ENCODE measurements around the gene ITPRID1. TPM values are rescaled to one million over a fixed set of nuclear protein-coding genes. Genes with fewer than 3 reads are reported as not detected.

ITPRID1 gene
- total RNA-seq, 1 experiment from 2014 or later = not detected

- no peaks in the 10 kb centered on the region for H3K27me3 ChIP-seq (ENCODE audit: insufficient read depth, low read length)
- ATAC-seq (no peak), DNase-seq (ENCODE audit: low read depth, low spot score) (no peak)
- ChIA-PET RAD21 (ENCODE audit: low non-redundant PET in 1 of 2, low total read pairs in 2 of 2, uncharacterized antibody in 2 of 2, unreplicated experiment in 2 of 2) (no interaction called here), CTCF (no interaction called here), POLR2A (no interaction called here)
- H3K4me2 ChIP-seq (ENCODE audit: low read length) = no peak overlapping the region
- H3K27ac ChIP-seq (ENCODE audit: low read depth, low read length) = no peak overlapping the region
- no peak overlapping the region for H3K9ac ChIP-seq (ENCODE audit: low read length)
- no peak overlapping the region for H2AFZ ChIP-seq (ENCODE audit: low read depth, low read length, poor library complexity, severe bottlenecking)
- H4K20me1 ChIP-seq (ENCODE audit: insufficient read depth) = no peaks in the 10 kb centered on the region; the same call in 1 of the 2 replicates
- no peaks in the 10 kb centered on the region for H3K9me3 ChIP-seq (ENCODE audit: control insufficient read depth in 1 of 2, insufficient read depth in 1 of 2, low read depth in 1 of 2, low read length in 2 of 2)
- TF ChIP-seq SIN3A (IDR thresholded peaks at IDR 0.05; ENCODE audit: low read depth) (no peak), CBX3 (IDR thresholded peaks at IDR 0.05; ENCODE audit: low read depth) (no peak), RAD21 (IDR thresholded peaks at IDR 0.05; ENCODE audit: low read depth) (no peak), SP1 (IDR thresholded peaks at IDR 0.05; ENCODE audit: low read depth) (no peak)
- TF ChIP-seq, protein P1, sequence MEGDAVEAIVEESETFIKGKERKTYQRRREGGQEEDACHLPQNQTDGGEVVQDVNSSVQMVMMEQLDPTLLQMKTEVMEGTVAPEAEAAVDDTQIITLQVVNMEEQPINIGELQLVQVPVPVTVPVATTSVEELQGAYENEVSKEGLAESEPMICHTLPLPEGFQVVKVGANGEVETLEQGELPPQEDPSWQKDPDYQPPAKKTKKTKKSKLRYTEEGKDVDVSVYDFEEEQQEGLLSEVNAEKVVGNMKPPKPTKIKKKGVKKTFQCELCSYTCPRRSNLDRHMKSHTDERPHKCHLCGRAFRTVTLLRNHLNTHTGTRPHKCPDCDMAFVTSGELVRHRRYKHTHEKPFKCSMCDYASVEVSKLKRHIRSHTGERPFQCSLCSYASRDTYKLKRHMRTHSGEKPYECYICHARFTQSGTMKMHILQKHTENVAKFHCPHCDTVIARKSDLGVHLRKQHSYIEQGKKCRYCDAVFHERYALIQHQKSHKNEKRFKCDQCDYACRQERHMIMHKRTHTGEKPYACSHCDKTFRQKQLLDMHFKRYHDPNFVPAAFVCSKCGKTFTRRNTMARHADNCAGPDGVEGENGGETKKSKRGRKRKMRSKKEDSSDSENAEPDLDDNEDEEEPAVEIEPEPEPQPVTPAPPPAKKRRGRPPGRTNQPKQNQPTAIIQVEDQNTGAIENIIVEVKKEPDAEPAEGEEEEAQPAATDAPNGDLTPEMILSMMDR (IDR thresholded peaks at IDR 0.05 in 2 of 3, conservative IDR thresholded peaks at IDR 0.05 in 1 of 3; ENCODE audit: borderline replicate concordance in 1 of 3, insufficient read depth in 1 of 3, low read depth in 2 of 3, low read length in 2 of 3) = no peak
- no peaks in the 10 kb centered on the region for H3K4me1 ChIP-seq (ENCODE audit: control insufficient read depth in 1 of 2, insufficient read depth in 2 of 2, low read length in 2 of 2)
- no peak overlapping the region for H3K4me3 ChIP-seq (replicated peaks in 1 of 2; ENCODE audit: low read depth in 1 of 2, low read length in 2 of 2)
- intact Hi-C loops (cut with micrococcal nuclease) = no loop called here
- H3K79me2 ChIP-seq (ENCODE audit: insufficient read depth, low read length) = no peaks in the 10 kb centered on the region
- no TSS peak for BruUV-seq (replicated peaks)
- H3K36me3 ChIP-seq (ENCODE audit: control insufficient read depth in 1 of 2, insufficient read depth in 2 of 2, low read length in 2 of 2) = no peaks in the 10 kb centered on the region
- H3K9me2 ChIP-seq (ENCODE audit: insufficient read depth) = no peaks in the 10 kb centered on the region
Observed at GRCh38 chr7:31595390-31595789, 81.5 kb downstream of the ITPRID1 start.

GRCh38 chr7:31602041-31602625, 88.2 kb downstream of the ITPRID1 start:
- ATAC-seq = no peak
- RAD21 ChIA-PET (ENCODE audit: low non-redundant PET in 1 of 2, low total read pairs in 2 of 2, uncharacterized antibody in 2 of 2, unreplicated experiment in 2 of 2) = no interaction called here
- H3K9me2 ChIP-seq (ENCODE audit: insufficient read depth) = no peaks in the 10 kb centered on the region
- no peaks in the 10 kb centered on the region for H3K9me3 ChIP-seq (ENCODE audit: control insufficient read depth in 1 of 2, insufficient read depth in 1 of 2, low read depth in 1 of 2, low read length in 2 of 2)
- no peak overlapping the region for H2AFZ ChIP-seq (ENCODE audit: low read depth, low read length, poor library complexity, severe bottlenecking)
- TF ChIP-seq, protein P2, sequence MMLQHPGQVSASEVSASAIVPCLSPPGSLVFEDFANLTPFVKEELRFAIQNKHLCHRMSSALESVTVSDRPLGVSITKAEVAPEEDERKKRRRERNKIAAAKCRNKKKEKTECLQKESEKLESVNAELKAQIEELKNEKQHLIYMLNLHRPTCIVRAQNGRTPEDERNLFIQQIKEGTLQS (IDR thresholded peaks at IDR 0.05) = no peak
- TF ChIP-seq POLR2AphosphoS5 (IDR thresholded peaks at IDR 0.05; ENCODE audit: low read depth, low read length) (no peak), EGR1 (IDR thresholded peaks at IDR 0.05; ENCODE audit: low read depth) (no peak), EZH2phosphoT487 (IDR thresholded peaks at IDR 0.05; ENCODE audit: borderline replicate concordance) (no peak), EZH2 (IDR thresholded peaks at IDR 0.05) (no peak), SIN3A (IDR thresholded peaks at IDR 0.05; ENCODE audit: low read depth) (no peak), JUND (IDR thresholded peaks at IDR 0.05) (no peak), YY1 (IDR thresholded peaks at IDR 0.05; ENCODE audit: extremely low read depth, insufficient replicate concordance, low read depth, low read length) (no peak), RAD21 (IDR thresholded peaks at IDR 0.05; ENCODE audit: low read depth) (no peak), POLR2A (IDR thresholded peaks at IDR 0.05; ENCODE audit: borderline replicate concordance, extremely low read depth, insufficient read depth, insufficient read length) (no peak)
- no peak overlapping the region for H3K4me2 ChIP-seq (ENCODE audit: low read length)
- no peak overlapping the region for H3K9ac ChIP-seq (ENCODE audit: low read length)
- H3K36me3 ChIP-seq (ENCODE audit: control insufficient read depth in 1 of 2, insufficient read depth in 2 of 2, low read length in 2 of 2) = no peaks in the 10 kb centered on the region
- no peaks in the 10 kb centered on the region for H3K4me1 ChIP-seq (ENCODE audit: control insufficient read depth in 1 of 2, insufficient read depth in 2 of 2, low read length in 2 of 2)
- intact Hi-C loops (cut with micrococcal nuclease) = no loop called here
- H3K27ac ChIP-seq (ENCODE audit: low read depth, low read length) = no peak overlapping the region
- H3K4me3 ChIP-seq (replicated peaks in 1 of 2; ENCODE audit: low read depth in 1 of 2, low read length in 2 of 2) = no peak overlapping the region
- no TSS peak for BruUV-seq (replicated peaks)
- peaks cover 12% of the 10 kb centered on the region for H3K27me3 ChIP-seq (ENCODE audit: insufficient read depth, low read length)
- H4K20me1 ChIP-seq (ENCODE audit: insufficient read depth) = no peaks in the 10 kb centered on the region
- POLR2A ChIA-PET = no interaction called here
- H3K79me2 ChIP-seq (ENCODE audit: insufficient read depth, low read length) = no peaks in the 10 kb centered on the region
- DNase-seq (ENCODE audit: low read depth, low spot score) = no peak
- CTCF ChIA-PET = no interaction called here

Data from HCT116 (cell line).